ENCODE data around the gene MYRIP. TPM values are rescaled to one million over a fixed set of nuclear protein-coding genes. Genes with fewer than 3 reads are reported as not detected.

Gene MYRIP
- total and polyA plus RNA-seq, 10 of the 15 experiments (the other 5 are each of a cell fraction or from before 2014, with no cell fraction given) = 0.03 to 0.08 (median 0.04) TPM; not detected in 6

DNA sequence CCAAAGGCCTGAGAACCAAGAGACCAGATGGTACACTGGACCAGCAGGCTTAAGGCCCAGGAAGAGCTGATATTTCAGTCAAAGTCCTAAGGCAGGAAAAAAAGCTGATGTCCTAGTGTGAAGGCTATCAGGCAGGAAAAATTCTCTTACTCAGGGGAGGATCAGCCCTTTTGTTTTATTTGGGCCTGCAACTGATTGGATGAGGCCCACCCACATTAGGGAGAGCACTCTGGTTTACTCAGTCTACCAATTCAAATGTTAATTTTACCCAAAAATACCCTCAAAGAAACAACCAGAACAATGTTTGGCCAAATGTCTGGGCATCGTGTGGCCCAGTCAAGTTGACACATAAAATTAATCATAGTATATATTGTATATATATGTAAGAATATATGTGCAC lies 24.5 kb upstream of the MYRIP start (continued):
- TF ChIP-seq, protein P1, sequence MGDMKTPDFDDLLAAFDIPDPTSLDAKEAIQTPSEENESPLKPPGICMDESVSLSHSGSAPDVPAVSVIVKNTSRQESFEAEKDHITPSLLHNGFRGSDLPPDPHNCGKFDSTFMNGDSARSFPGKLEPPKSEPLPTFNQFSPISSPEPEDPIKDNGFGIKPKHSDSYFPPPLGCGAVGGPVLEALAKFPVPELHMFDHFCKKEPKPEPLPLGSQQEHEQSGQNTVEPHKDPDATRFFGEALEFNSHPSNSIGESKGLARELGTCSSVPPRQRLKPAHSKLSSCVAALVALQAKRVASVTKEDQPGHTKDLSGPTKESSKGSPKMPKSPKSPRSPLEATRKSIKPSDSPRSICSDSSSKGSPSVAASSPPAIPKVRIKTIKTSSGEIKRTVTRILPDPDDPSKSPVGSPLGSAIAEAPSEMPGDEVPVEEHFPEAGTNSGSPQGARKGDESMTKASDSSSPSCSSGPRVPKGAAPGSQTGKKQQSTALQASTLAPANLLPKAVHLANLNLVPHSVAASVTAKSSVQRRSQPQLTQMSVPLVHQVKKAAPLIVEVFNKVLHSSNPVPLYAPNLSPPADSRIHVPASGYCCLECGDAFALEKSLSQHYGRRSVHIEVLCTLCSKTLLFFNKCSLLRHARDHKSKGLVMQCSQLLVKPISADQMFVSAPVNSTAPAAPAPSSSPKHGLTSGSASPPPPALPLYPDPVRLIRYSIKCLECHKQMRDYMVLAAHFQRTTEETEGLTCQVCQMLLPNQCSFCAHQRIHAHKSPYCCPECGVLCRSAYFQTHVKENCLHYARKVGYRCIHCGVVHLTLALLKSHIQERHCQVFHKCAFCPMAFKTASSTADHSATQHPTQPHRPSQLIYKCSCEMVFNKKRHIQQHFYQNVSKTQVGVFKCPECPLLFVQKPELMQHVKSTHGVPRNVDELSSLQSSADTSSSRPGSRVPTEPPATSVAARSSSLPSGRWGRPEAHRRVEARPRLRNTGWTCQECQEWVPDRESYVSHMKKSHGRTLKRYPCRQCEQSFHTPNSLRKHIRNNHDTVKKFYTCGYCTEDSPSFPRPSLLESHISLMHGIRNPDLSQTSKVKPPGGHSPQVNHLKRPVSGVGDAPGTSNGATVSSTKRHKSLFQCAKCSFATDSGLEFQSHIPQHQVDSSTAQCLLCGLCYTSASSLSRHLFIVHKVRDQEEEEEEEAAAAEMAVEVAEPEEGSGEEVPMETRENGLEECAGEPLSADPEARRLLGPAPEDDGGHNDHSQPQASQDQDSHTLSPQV (IDR thresholded peaks at IDR 0.05) = no peak
- TF ChIP-seq LARP7 (IDR thresholded peaks at IDR 0.05) = no peak
- TF ChIP-seq SP1 (IDR thresholded peaks at IDR 0.05; ENCODE audit: low read depth, low read length) = no peak
- no peak for TF ChIP-seq HDAC6 (IDR thresholded peaks at IDR 0.05; ENCODE audit: unreplicated experiment)

DNA sequence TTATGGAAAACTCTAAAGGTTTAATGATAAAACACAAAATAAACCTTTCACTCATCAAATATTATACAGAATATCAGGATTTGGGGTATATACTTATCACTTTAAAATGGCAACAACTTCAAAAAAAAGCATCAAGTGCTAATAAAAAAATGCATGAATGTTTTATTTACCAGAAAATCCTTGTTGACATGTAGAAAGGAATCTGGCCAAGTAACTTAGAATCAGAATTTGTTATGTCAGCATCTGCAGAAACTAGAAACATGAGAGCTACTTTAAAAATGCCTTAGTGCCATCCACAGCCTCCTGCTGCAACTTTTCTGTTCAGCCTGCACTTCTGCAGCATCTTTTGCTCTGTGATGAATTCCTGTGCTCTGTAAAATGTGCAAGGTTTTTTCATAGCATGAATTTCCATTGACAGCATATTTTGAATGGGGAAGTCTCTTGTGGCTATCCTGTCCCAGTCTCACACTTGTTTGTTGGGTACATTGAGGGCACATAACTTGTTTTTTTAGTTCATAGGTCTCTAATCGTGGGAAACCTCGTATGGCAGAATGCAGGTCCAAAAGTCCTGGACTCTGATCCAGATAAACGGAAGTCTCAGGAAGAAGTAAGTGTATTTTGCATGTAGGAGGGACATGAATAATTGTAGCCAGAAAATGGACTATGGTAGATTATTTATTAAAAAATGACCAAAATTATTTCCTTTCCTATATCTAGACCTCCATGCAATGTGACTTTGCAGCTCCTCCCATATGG lies 21.1 kb upstream of the MYRIP start:
- Histone ChIP-seq H3K79me2 (ENCODE audit: control insufficient read depth, insufficient read depth, low read length) (no peaks in the 10 kb centered on the region), H3K4me2 (ENCODE audit: control insufficient read depth, insufficient read depth) (no peak overlapping the region), H3K27ac (ENCODE audit: control insufficient read depth, insufficient read depth) (no peak overlapping the region), H3K9me3 (replicated peaks; ENCODE audit: control insufficient read depth, insufficient read depth, low read length) (no peaks in the 10 kb centered on the region), H3K36me3 (ENCODE audit: control insufficient read depth in 2 of 2, insufficient read depth in 2 of 2, low read length in 1 of 2) (no peaks in the 10 kb centered on the region), H4K20me1 (ENCODE audit: control insufficient read depth, insufficient read depth) (no peaks in the 10 kb centered on the region), H3K4me1 (ENCODE audit: control insufficient read depth, insufficient read depth, low read length) (no peaks in the 10 kb centered on the region), H3K27me3 (replicated peaks in 1 of 2; ENCODE audit: control insufficient read depth in 2 of 2, insufficient read depth in 2 of 2, low read length in 1 of 2) (no peaks in the 10 kb centered on the region), H2AFZ (ENCODE audit: control insufficient read depth, low read depth, low read length) (no peak overlapping the region), H3K9ac (ENCODE audit: control insufficient read depth, insufficient read depth, low read length) (no peak overlapping the region), H3K4me3 (no peak overlapping the region)
- in situ Hi-C loops (cut with MboI) = no loop called here
- ChIA-PET POLR2A (no interaction called here), RAD21 (ENCODE audit: unreplicated experiment) (no interaction called here), CTCF (no interaction called here), SMC1A (ENCODE audit: uncharacterized antibody, unreplicated experiment) (interaction anchor here (1.5 kb wide), 1 partner anchor 9 kb away, joined by 4 read pairs; no protein-coding TSS in a partner anchor)
- 18% methylated on average over 3 of the region's 3 CpGs for WGBS (ENCODE audit: insufficient coverage, insufficient replicate concordance, low lambda C conversion rate, missing lambda C conversion rate)
- intact Hi-C loops (cut with micrococcal nuclease; ENCODE audit: unreplicated experiment) = no loop called here
- TF ChIP-seq BRCA1 (IDR thresholded peaks at IDR 0.05; ENCODE audit: low read depth, low read length) (no peak), MXI1 (IDR thresholded peaks at IDR 0.05; ENCODE audit: low read depth, low read length) (no peak), SMAD1 (IDR thresholded peaks at IDR 0.05; ENCODE audit: low read depth, partially characterized antibody) (no peak), RBBP5 (conservative IDR thresholded peaks at IDR 0.05) (no peak)
- TF ChIP-seq, protein P2, sequence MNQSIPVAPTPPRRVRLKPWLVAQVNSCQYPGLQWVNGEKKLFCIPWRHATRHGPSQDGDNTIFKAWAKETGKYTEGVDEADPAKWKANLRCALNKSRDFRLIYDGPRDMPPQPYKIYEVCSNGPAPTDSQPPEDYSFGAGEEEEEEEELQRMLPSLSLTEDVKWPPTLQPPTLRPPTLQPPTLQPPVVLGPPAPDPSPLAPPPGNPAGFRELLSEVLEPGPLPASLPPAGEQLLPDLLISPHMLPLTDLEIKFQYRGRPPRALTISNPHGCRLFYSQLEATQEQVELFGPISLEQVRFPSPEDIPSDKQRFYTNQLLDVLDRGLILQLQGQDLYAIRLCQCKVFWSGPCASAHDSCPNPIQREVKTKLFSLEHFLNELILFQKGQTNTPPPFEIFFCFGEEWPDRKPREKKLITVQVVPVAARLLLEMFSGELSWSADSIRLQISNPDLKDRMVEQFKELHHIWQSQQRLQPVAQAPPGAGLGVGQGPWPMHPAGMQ (IDR thresholded peaks at IDR 0.05; ENCODE audit: borderline replicate concordance) = no peak
- TF ChIP-seq, protein P3, sequence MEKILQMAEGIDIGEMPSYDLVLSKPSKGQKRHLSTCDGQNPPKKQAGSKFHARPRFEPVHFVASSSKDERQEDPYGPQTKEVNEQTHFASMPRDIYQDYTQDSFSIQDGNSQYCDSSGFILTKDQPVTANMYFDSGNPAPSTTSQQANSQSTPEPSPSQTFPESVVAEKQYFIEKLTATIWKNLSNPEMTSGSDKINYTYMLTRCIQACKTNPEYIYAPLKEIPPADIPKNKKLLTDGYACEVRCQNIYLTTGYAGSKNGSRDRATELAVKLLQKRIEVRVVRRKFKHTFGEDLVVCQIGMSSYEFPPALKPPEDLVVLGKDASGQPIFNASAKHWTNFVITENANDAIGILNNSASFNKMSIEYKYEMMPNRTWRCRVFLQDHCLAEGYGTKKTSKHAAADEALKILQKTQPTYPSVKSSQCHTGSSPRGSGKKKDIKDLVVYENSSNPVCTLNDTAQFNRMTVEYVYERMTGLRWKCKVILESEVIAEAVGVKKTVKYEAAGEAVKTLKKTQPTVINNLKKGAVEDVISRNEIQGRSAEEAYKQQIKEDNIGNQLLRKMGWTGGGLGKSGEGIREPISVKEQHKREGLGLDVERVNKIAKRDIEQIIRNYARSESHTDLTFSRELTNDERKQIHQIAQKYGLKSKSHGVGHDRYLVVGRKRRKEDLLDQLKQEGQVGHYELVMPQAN (conservative IDR thresholded peaks at IDR 0.05) = no peak
- TF ChIP-seq, protein P4, sequence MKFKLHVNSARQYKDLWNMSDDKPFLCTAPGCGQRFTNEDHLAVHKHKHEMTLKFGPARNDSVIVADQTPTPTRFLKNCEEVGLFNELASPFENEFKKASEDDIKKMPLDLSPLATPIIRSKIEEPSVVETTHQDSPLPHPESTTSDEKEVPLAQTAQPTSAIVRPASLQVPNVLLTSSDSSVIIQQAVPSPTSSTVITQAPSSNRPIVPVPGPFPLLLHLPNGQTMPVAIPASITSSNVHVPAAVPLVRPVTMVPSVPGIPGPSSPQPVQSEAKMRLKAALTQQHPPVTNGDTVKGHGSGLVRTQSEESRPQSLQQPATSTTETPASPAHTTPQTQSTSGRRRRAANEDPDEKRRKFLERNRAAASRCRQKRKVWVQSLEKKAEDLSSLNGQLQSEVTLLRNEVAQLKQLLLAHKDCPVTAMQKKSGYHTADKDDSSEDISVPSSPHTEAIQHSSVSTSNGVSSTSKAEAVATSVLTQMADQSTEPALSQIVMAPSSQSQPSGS (IDR thresholded peaks at IDR 0.05; ENCODE audit: low read length) = no peak
- BruUV-seq (replicated peaks) = no TSS peak
- no peak for DNase-seq (ENCODE audit: low read depth, low spot score)
- FAIRE-seq = no peak
- ATAC-seq = no peak

Measured in GM12878 (cell line).